Type B pancreatic cell (in vitro differentiated cells): Measurements from ENCODE around the gene DNAJC27. TPM values are rescaled to one million over a fixed set of nuclear protein-coding genes. Genes with fewer than 3 reads are reported as not detected.

Experiments used
- DNase-seq: peaks from one replicate; pipeline ENCODE4 v3.0.0; 2021; ENCODE audit warnings: mixed read lengths; ENCODE audit not compliant: unreplicated experiment; ENCODE audit errors: extremely low spot score
- H3K27ac Mint-ChIP-seq: 2 replicates; pipeline ENCODE4 v1.8.0; 2021; ENCODE audit warnings: mild to moderate bottlenecking, mixed read lengths
- H3K27me3 Mint-ChIP-seq: 2 replicates; pipeline ENCODE4 v1.8.0; 2021; ENCODE audit warnings: mixed read lengths
- H3K36me3 Mint-ChIP-seq: 2 replicates; pipeline ENCODE4 v1.8.0; 2021; ENCODE audit warnings: mixed read lengths
- H3K4me1 Mint-ChIP-seq: one replicate; pipeline ENCODE4 v1.8.0; 2021; ENCODE audit warnings: mixed read lengths; ENCODE audit not compliant: unreplicated experiment
- H3K4me3 Mint-ChIP-seq: 2 replicates; pipeline ENCODE4 v1.8.0; 2021; ENCODE audit warnings: mild to moderate bottlenecking, mixed read lengths
- H3K9me3 Mint-ChIP-seq: 2 replicates; pipeline ENCODE4 v1.8.0; 2021; ENCODE audit warnings: mixed read lengths
- CTCF ChIP-seq: fragments of 200-600 bp; sonication (generic); conservative IDR thresholded peaks from 2 replicates; pipeline ENCODE4 v1.5.0; 2021; ENCODE audit warnings: antibody characterized with exemption, mild to moderate bottlenecking
- total RNA-seq: library from RNA; stranded (reverse); gene quantifications from 2 replicates; pipeline ENCODE4 v1.2.1, GENCODE V29; 2021; ENCODE audit warnings: low replicate concordance

Gene DNAJC27
- total RNA-seq, 1 donor from 2014 or later: 7.5 TPM

GRCh38 chr2:24912523-24912922 lies 59.2 kb downstream of the DNAJC27 start:
- Mint-ChIP-seq H3K9me3 (peaks cover 5% of the 10 kb centered on the region), H3K36me3 (peaks cover 26% of the 10 kb centered on the region), H3K4me1 (peaks cover 15% of the 10 kb centered on the region), H3K4me3 (no peak overlapping the region), H3K27me3 (no peaks in the 10 kb centered on the region), H3K27ac (no peak overlapping the region)
- DNase-seq: no peak
- TF ChIP-seq CTCF: no peak

GRCh38 chr2:24910245-24910644 lies 61.5 kb downstream of the DNAJC27 start:
- no peak overlapping the region for H3K4me3 Mint-ChIP-seq
- H3K4me1 Mint-ChIP-seq: peaks cover 13% of the 10 kb centered on the region
- H3K9me3 Mint-ChIP-seq: peaks cover 5% of the 10 kb centered on the region
- TF ChIP-seq CTCF: no peak
- H3K36me3 Mint-ChIP-seq: peaks cover 26% of the 10 kb centered on the region
- no peaks in the 10 kb centered on the region for H3K27me3 Mint-ChIP-seq
- no peak for DNase-seq
- no peak overlapping the region for H3K27ac Mint-ChIP-seq

- Mint-ChIP-seq H3K4me3 (no peak overlapping the region), H3K4me1 (peaks cover 13% of the 10 kb centered on the region), H3K9me3 (peaks cover 5% of the 10 kb centered on the region), H3K27me3 (no peaks in the 10 kb centered on the region), H3K36me3 (peaks cover 29% of the 10 kb centered on the region), H3K27ac (no peak overlapping the region)
- TF ChIP-seq CTCF: no peak
- DNase-seq: no peak
Observed at GRCh38 chr2:24909555-24910177, 62.1 kb downstream of the DNAJC27 start.

- Mint-ChIP-seq H3K9me3 (peaks cover 5% of the 10 kb centered on the region), H3K27ac (no peak overlapping the region), H3K4me1 (peaks cover 13% of the 10 kb centered on the region), H3K4me3 (no peak overlapping the region), H3K27me3 (no peaks in the 10 kb centered on the region), H3K36me3 (peaks cover 30% of the 10 kb centered on the region)
- TF ChIP-seq CTCF: no peak
- DNase-seq: no peak
Observed at GRCh38 chr2:24908461-24908901, 63.3 kb downstream of the DNAJC27 start.

- TF ChIP-seq CTCF: no peak
- no peaks in the 10 kb centered on the region for H3K27me3 Mint-ChIP-seq
- DNase-seq: no peak
- H3K4me1 Mint-ChIP-seq: peaks cover 5% of the 10 kb centered on the region
- H3K4me3 Mint-ChIP-seq: no peak overlapping the region
- H3K9me3 Mint-ChIP-seq: peaks cover 5% of the 10 kb centered on the region
- peaks cover 37% of the 10 kb centered on the region for H3K36me3 Mint-ChIP-seq
- no peak overlapping the region for H3K27ac Mint-ChIP-seq
Observed at GRCh38 chr2:24907116-24907515, 64.6 kb downstream of the DNAJC27 start.
